GM23248 (cell line): ENCODE results near the gene CEACAM4. TPM values are rescaled to one million over a fixed set of nuclear protein-coding genes. Genes with fewer than 3 reads are reported as not detected.

ENCODE experiments used
- DNase-seq: peaks from one replicate; pipeline ENCODE4 v3.0.0-alpha.2; 2015
- H2AFZ ChIP-seq: fragments of 200-600 bp; sonication (generic); 2 replicates; pipeline ENCODE4 v1.6.1; 2016; ENCODE audit warnings: antibody characterized with exemption
- H3F3A ChIP-seq: fragments of 200-600 bp; sonication (generic); 2 replicates; pipeline ENCODE4 v1.6.1; 2016; ENCODE audit warnings: mild to moderate bottlenecking, antibody characterized with exemption, mixed run types; ENCODE audit not compliant: insufficient read depth
- H3K27ac ChIP-seq: fragments of 200-600 bp; sonication (generic); 2 replicates; pipeline ENCODE4 v1.5.1; 2016; ENCODE audit warnings: mild to moderate bottlenecking
- H3K27me3 ChIP-seq: fragments of 200-600 bp; sonication (generic); replicated peaks from 2 replicates; pipeline ENCODE4 v1.6.1; 2016; ENCODE audit warnings: mild to moderate bottlenecking; ENCODE audit not compliant: insufficient read depth
- H3K36me3 ChIP-seq: fragments of 200-600 bp; sonication (generic); 2 replicates; pipeline ENCODE4 v1.6.1; 2016; ENCODE audit warnings: low read depth, mild to moderate bottlenecking
- H3K4me1 ChIP-seq: fragments of 200-600 bp; sonication (generic); 2 replicates; pipeline ENCODE4 v1.6.1; 2016; ENCODE audit warnings: mild to moderate bottlenecking; ENCODE audit not compliant: insufficient read depth
- H3K4me2 ChIP-seq: fragments of 200-600 bp; sonication (generic); one replicate; pipeline ENCODE4 v1.6.1; 2016; ENCODE audit warnings: mild to moderate bottlenecking; ENCODE audit not compliant: unreplicated experiment
- H3K4me3 ChIP-seq: fragments of 200-600 bp; sonication (generic); 2 replicates; pipeline ENCODE4 v1.5.1; 2016; ENCODE audit warnings: mild to moderate bottlenecking
- H3K79me2 ChIP-seq: fragments of 200-600 bp; sonication (generic); 2 replicates; pipeline ENCODE4 v1.6.1; 2016; ENCODE audit warnings: mild to moderate bottlenecking; ENCODE audit not compliant: insufficient read depth
- H3K9ac ChIP-seq: fragments of 200-600 bp; sonication (generic); 2 replicates; pipeline ENCODE4 v1.6.1; 2016; ENCODE audit warnings: mild to moderate bottlenecking
- H3K9me2 ChIP-seq: fragments of 200-600 bp; sonication (generic); 2 replicates; pipeline ENCODE4 v1.6.1; 2016; ENCODE audit warnings: mixed run types, mild to moderate bottlenecking, moderate library complexity; ENCODE audit not compliant: insufficient read depth
- H3K9me3 ChIP-seq: fragments of 200-600 bp; sonication (generic); one replicate; pipeline ENCODE4 v1.6.1; 2017; ENCODE audit warnings: low read depth
- H4K20me1 ChIP-seq: fragments of 200-600 bp; sonication (generic); 2 replicates; pipeline ENCODE4 v1.6.0; 2016; ENCODE audit not compliant: insufficient read depth
- EZH2 ChIP-seq: fragments of 200-600 bp; sonication (generic); IDR thresholded peaks from 2 replicates; pipeline ENCODE4 v1.6.1; 2018; ENCODE audit warnings: antibody characterized with exemption, mild to moderate bottlenecking; ENCODE audit not compliant: insufficient read depth, poor library complexity, severe bottlenecking
- EZH2phosphoT487 ChIP-seq: fragments of 200-600 bp; sonication (generic); IDR thresholded peaks from 2 replicates; pipeline ENCODE4 v1.6.1; 2018; ENCODE audit warnings: antibody characterized with exemption, moderate library complexity, mild to moderate bottlenecking, low read depth; ENCODE audit not compliant: insufficient read depth
- WGBS, 2 experiments: methylation state at CpG; one replicate each; pipeline ENCODE4 v1.1.6; 2015 to 2017; ENCODE audit warnings: low lambda C conversion rate in 2 of 2, low coverage in 1 of 2; ENCODE audit errors: missing lambda C conversion rate in 2 of 2; 5-methylcytosine and 5-hydroxymethylcytosine counted together
- in situ Hi-C: fragments of 300-500 bp; cut with MboI; formaldehyde crosslinking; loops from 2 replicates; pipeline ENCODE4 v1.15.0; 2020
- polyA plus RNA-seq: library from polyadenylated mRNA; unstranded; fragments of >200 nt; fragmentation: Nextera tagmentation; extraction: Ambion mirVana; gene quantifications from 2 replicates; pipeline ENCODE4 v1.2.1, GENCODE V29; 2016
- total RNA-seq: library from RNA; depleted of rRNA; stranded (reverse); fragments of >200 nt; shearing (Covaris generic); gene quantifications from 2 replicates; pipeline ENCODE4 v1.2.3, GENCODE V29; 2014

Gene CEACAM4
- total and polyA plus RNA-seq, 2 experiments from 2014 or later, result not detected

DNA sequence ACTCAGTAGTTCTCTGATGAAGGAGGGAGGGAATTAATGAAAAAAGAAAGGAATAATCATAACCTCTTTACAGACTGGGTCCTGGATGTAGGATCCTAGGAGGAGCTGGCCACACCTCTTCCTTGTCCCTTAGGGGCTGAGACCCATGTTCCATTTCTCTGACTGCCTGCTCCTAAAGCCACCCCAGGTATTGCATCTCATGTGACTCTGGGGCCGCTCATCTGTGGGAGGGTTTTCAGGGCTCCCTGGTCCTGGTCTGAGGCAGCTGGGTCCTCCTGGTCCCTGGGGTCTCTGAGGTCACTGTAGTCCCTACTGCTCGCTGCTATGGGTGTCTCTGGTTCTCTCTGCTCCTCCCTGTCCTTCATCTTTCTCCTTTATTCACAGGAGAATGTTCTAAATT is 48.0 kb downstream of the CEACAM4 start:
- Histone ChIP-seq H3K4me1 (no peaks in the 10 kb centered on the region), H3K9me3 (no peaks in the 10 kb centered on the region), H2AFZ (no peak overlapping the region), H3K4me2 (no peak overlapping the region), H3K36me3 (no peaks in the 10 kb centered on the region), H4K20me1 (no peaks in the 10 kb centered on the region), H3K9ac (no peak overlapping the region), H3K79me2 (no peaks in the 10 kb centered on the region), H3F3A (no peaks in the 10 kb centered on the region), H3K27ac (no peak overlapping the region), H3K27me3 (peaks cover 6% of the 10 kb centered on the region; the same call in 1 of the 2 replicates), H3K4me3 (no peak overlapping the region), H3K9me2 (no peaks in the 10 kb centered on the region)
- in situ Hi-C loops, result no loop called here
- DNase-seq, result no peak
- WGBS, 2 experiments, result 13 to 26% methylated on average over 2 of the region's 2 CpGs
- TF ChIP-seq EZH2phosphoT487 (no peak), EZH2 (no peak)

DNA sequence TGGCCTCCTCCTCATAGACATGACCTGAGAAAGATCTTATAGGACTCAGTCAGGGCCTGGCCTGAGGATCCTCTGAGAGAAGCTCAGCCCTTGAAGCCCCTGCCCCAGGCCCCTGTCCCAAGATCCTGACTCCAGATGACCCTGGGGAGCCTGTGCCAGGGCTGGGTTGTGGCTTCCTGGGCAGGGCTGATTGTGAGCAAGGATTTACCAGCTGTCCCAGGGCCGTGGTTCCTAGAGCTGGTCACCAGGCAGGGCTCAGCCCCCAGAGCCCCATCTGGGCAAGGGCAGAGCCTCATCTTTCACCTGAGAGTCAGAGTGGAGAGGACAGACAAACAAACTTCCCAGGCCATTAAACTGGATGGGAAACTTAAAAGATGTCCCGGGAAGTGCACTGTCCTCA is 49.0 kb downstream of the CEACAM4 start:
- Histone ChIP-seq H4K20me1 (no peaks in the 10 kb centered on the region), H3K4me3 (no peak overlapping the region), H3K9ac (no peak overlapping the region), H2AFZ (no peak overlapping the region), H3K27me3 (peaks cover 8% of the 10 kb centered on the region; the same call in 1 of the 2 replicates), H3K9me2 (no peaks in the 10 kb centered on the region), H3F3A (no peaks in the 10 kb centered on the region), H3K4me1 (no peaks in the 10 kb centered on the region), H3K79me2 (no peaks in the 10 kb centered on the region), H3K36me3 (no peaks in the 10 kb centered on the region), H3K27ac (no peak overlapping the region), H3K9me3 (no peaks in the 10 kb centered on the region), H3K4me2 (no peak overlapping the region)
- DNase-seq, result no peak
- 31 to 36% methylated on average over 2 of the region's 2 CpGs for WGBS, 2 experiments
- TF ChIP-seq EZH2phosphoT487 (no peak), EZH2 (no peak)
- in situ Hi-C loops, result no loop called here

- H3K27ac ChIP-seq, result no peak overlapping the region
- no peak overlapping the region for H3K4me3 ChIP-seq
- H2AFZ ChIP-seq, result no peak overlapping the region
- TF ChIP-seq EZH2 (no peak), EZH2phosphoT487 (no peak)
- no peaks in the 10 kb centered on the region for H3K4me1 ChIP-seq
- in situ Hi-C loops, result no loop called here
- DNase-seq, result no peak
- no peaks in the 10 kb centered on the region for H3K9me3 ChIP-seq
- H3K36me3 ChIP-seq, result no peaks in the 10 kb centered on the region
- H3K4me2 ChIP-seq, result no peak overlapping the region
- H4K20me1 ChIP-seq, result no peaks in the 10 kb centered on the region
- no peaks in the 10 kb centered on the region for H3F3A ChIP-seq
- WGBS, 2 experiments, result 31 to 37% methylated on average over 19 of the region's 19 CpGs
- H3K27me3 ChIP-seq, result peaks cover 8% of the 10 kb centered on the region; the same call in 1 of the 2 replicates
- H3K79me2 ChIP-seq, result no peaks in the 10 kb centered on the region
- H3K9ac ChIP-seq, result no peak overlapping the region
- no peaks in the 10 kb centered on the region for H3K9me2 ChIP-seq
Measured at GRCh38 chr19:41577144-41577830, 49.6 kb downstream of the CEACAM4 start.

- in situ Hi-C loops, result no loop called here
- H3K9ac ChIP-seq, result no peak within 1 kb of the TSS
- H3K36me3 ChIP-seq, result no peaks in the 10 kb centered on the region
- H3F3A ChIP-seq, result no peaks in the 10 kb centered on the region
- DNase-seq, result no peak
- no peak within 1 kb of the TSS for H3K27ac ChIP-seq
- no peaks in the 10 kb centered on the region for H3K4me1 ChIP-seq
- H3K4me2 ChIP-seq, result no peak within 1 kb of the TSS
- H3K9me3 ChIP-seq, result no peaks in the 10 kb centered on the region
- H2AFZ ChIP-seq, result no peak within 1 kb of the TSS
- H3K4me3 ChIP-seq, result no peak within 1 kb of the TSS
- no peaks in the 10 kb centered on the region for H3K9me2 ChIP-seq
- no peak for TF ChIP-seq EZH2phosphoT487
- WGBS, 2 experiments, result 6 to 16% methylated on average over 4 of the region's 4 CpGs
- no peaks in the 10 kb centered on the region for H4K20me1 ChIP-seq
- H3K79me2 ChIP-seq, result no peaks in the 10 kb centered on the region
- H3K27me3 ChIP-seq, result peaks cover 17% of the 10 kb centered on the region
Measured at GRCh38 chr19:41575998-41576397, 50.9 kb downstream of the CEACAM4 start, which contains the start of gene CEACAM21. CEACAM21 (plus strand) TSS chr19:41576166; CDS start chr19:41576275, 109 bp downstream.
